SW480 (cell line): Measurements from ENCODE around the gene KSR1.

Source experiments
- DNase-seq: peaks from one replicate; pipeline ENCODE4 v3.0.0-alpha.2; 2016; ENCODE audit warnings: low spot score

Gene KSR1

DNA sequence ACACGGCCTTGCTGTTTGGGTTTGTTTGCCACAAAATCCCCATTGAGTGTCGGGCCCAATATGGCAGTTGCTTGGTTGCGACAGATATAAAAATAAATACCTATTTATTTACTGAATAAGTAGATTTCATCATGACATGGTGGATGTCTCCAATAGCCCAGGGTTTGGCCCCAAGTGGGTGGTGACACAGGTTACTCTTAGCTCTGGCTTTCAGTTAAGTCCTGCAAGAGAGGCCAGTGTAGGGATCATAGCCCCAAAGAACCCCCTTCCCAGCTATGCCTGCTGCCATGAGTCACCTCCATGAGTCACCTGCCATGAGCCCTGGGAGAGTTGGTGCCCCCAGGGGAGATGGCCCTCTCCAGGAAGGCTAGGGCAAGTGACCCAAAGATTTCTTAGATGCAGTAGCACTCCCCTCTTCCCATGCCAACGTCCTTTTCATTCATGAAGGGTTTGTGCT is 96.1 kb downstream of the KSR1 start:
- DNase-seq, result peak; percentile 72

- no peak for DNase-seq
Measured at GRCh38 chr17:27553019-27553511, 96.8 kb downstream of the KSR1 start.

DNA sequence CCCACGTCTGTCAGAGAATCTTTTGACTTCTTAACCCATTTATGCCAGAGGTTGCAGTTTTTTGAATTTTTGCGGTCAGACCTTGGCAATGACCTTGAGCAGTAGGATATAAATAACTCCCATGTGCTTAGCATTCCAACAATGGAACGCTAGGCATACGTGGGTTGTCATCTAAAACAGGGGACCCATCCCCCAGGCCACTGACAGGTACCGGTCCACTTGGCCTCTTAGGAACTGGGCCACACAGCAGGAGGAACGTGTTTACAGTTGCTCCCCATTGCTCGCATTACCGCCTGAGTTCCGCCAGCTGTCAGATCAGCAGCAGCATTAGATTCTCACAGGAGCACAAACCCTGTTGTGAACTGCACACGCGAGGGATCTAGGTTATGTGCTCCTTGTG is 97.9 kb downstream of the KSR1 start:
- no peak for DNase-seq

DNA sequence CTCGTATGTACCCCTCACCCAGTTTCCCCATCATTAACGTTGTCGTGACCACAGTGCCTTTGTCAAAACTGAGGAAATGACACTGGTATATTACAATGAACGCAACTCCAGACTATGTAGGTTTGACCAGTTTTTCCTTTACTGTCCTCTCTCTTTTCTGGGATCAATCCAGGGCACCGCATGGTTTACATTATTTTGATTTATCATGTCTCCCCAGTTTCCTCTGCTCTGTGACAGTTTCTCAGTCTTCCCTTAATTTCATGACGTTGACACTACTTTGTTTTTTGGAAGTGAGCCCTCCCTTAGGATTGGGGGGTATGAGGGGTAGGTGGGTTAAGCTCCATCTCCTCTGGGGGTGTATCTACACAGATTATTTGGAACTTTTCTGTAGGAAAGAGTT is 98.7 kb downstream of the KSR1 start:
- no peak for DNase-seq

DNA sequence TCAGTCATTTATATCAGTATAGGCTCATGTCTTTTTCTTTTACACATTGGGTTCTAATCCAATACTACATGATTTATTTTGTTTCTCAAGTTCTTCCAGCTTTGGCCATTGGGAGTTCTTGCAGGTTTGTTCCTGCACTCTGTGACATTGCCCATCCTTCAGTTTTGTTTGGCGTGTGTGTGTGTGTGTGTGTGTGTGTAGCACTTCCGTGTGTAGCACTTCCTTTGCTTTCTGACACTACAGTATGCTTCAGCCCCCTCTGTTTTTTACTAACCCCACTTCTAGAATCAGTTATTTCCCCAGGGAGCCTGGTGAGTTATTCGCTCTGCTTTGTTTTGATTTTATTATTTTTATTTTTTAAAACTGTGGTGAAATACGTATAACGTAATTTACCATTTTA is 99.1 kb downstream of the KSR1 start:
- DNase-seq, result no peak

GRCh38 chr17:27558341-27558740 is 102.1 kb downstream of the KSR1 start:
- no peak for DNase-seq

GRCh38 chr17:27558842-27559505 is 102.7 kb downstream of the KSR1 start:
- peak; percentile 29 for DNase-seq

- no peak for DNase-seq
Measured at GRCh38 chr17:27559506-27560481, 103.5 kb downstream of the KSR1 start.

- DNase-seq, result no peak
Measured at GRCh38 chr17:27560668-27561067, 104.4 kb downstream of the KSR1 start.

DNA sequence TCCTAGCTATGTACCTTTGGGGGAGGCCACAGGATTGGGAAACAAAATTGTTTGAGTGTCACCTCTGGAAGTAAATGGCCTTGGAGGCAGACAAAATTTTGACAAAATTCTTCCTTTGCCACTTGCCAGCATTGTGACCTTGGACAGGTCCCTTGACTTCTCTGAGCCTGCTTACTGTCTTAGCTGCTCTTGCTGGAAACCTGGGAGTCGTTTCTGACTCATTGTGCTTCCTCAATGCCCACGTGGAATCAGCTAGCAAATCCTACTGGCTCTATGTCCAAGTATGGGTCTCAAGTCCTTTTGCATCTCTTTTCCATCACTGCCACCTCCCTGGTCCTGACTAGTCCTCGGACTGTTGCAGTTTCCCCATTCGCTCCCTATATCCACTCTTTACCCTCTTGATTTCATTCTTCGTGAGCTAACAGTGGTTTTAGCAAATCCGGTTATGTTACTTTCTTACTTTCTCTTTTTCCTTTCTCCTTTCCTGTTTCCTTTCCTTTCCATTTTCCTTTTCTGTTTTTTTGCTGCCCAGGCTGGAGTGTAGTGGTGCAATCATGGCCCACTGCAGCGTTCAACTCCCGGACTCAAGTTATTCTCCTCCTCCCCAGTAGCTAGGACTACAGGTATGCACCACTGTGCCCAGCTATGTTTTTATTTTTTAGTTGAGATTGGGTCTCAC is 106.7 kb downstream of the KSR1 start:
- no peak for DNase-seq

DNA sequence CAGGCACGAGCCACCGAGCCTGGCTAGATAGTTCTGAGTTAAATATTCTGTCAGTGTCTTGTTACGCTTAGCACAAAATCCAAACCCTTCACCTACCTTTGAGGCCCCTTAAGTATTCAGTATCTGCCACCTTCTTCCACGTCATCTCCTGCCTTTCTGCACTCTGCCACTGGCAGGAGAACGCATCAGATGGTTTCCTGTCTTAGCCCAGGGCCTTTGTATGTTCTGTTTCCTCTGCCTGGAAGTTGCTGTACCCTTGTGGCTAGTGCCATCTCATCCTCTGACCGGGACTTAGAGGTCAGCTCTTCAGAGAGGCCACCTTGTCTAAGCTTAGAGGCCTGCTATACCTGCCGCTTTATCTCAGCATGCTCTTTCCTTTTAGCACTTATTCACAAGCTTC is 107.3 kb downstream of the KSR1 start:
- DNase-seq, result no peak

DNA sequence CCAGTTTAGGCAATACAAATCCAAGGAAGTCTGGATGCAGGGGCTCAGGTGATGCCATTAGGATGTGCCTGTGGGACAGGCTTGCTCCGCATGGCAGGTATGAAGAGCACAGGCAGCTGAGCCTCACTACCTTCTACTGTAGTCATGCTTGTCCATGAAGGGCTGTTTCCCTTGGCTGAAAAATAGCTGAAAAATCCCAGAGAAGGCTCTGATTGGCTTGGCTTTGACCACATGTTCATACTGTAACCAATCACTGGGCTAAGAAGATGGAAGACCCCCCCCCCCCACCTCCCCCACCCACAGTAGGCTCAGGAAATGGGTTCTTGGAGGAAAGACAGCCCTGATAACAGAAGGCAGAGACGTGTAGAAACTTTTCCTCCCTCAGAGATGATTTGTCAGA is 108.2 kb downstream of the KSR1 start:
- no peak for DNase-seq

- DNase-seq, result no peak
Measured at GRCh38 chr17:27565874-27566670, 109.8 kb downstream of the KSR1 start.

- no peak for DNase-seq
Measured at GRCh38 chr17:27566671-27567562, 110.7 kb downstream of the KSR1 start.

DNA sequence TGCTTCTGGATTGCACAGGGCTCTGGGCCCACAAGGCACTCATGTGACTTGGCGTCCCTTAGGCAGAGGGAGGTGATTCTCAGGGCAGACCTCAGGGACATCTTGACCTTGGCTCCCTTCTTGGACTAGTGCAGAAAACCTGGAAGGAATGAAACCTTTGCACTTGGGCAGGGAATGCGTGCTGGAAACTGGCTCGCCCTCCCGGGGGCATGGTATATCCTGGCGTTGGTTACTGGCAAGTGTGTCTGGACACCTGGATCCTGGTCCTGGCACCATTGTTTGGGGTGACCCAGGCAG is 111.3 kb downstream of the KSR1 start:
- DNase-seq, result no peak

GRCh38 chr17:27568216-27568615 is 112.0 kb downstream of the KSR1 start:
- DNase-seq, result no peak

GRCh38 chr17:27568811-27569210 is 112.6 kb downstream of the KSR1 start:
- no peak for DNase-seq

DNA sequence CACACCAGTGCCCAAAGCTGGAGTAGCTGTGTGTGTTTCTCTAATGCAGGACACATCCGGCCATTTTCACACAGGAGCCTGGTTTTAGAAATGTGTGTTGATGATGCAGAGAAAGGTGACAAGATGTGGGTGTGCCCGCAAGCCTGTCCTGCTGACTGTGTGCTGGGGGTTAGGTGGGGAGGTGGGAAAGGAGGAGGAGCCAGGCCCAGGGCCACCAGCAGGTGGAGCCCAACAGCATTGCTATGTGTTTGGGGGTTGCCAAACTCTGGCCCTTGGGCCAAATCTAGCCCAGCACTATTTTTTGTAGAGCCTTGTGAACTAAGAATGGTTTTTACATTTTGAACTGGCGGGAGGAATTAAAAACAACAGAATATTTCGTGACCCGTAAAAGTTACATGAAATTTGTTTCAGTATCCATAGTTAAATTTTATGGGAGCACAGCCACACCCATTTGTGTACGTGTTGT is 113.0 kb downstream of the KSR1 start:
- DNase-seq, result peak; percentile 31

DNA sequence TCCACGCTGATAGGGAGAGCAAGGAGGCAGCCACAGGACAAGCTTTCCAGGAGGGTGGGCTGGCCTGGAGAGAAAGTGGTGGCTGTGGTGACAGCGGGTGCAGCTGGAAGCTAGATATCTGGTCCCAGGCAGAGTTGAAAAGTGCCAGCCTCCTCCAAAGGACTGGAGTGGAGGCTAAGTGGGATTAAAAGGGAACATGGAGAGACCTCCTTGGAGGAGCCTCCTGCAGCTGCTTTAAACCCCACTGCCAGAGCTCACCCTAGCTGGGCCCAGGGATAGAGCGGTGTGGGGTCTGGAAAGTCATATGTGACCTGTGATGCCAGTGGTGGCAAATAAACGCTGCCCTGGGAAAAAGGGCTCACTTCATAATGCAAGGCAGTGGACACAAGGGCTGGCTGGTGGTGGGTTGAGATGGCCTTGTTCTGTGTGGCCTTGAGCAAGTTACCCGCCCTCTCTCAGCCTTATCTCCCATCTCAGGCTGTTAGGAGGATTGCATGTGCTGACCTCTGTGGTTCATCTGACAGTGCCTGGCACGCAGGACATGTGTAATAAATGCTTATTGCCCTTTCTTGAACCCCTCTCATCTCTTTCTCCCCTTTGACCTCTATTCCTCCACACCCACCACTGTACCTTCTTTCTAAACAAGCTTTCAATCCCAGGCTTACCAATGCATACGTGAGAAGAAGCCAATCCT is 113.8 kb downstream of the KSR1 start:
- DNase-seq, result no peak

GRCh38 chr17:27570578-27570914 is 114.3 kb downstream of the KSR1 start:
- DNase-seq, result no peak
